H9 (cell line): ENCODE results near the gene RILPL1. TPM values are rescaled to one million over a fixed set of nuclear protein-coding genes. Genes with fewer than 3 reads are reported as not detected.

ENCODE experiments used
- DNase-seq: peaks from one replicate; pipeline ENCODE4 v3.0.0-alpha.2; 2017
- H2AFZ ChIP-seq: one replicate; pipeline ENCODE4 v1.6.1; 2013; ENCODE audit warnings: mild to moderate bottlenecking, low read length, control low read depth, moderate library complexity
- H2AK5ac ChIP-seq: 2 replicates; pipeline ENCODE4 v1.6.1; 2013; ENCODE audit warnings: low read length, control low read depth, mixed read lengths; ENCODE audit not compliant: insufficient read length
- H2BK120ac ChIP-seq: one replicate; pipeline ENCODE4 v1.6.1; 2013; ENCODE audit warnings: low read depth, mild to moderate bottlenecking, low read length, control low read depth, inconsistent platforms; ENCODE audit not compliant: poor library complexity, severe bottlenecking
- H2BK12ac ChIP-seq: 2 replicates; pipeline ENCODE4 v1.6.1; 2013; ENCODE audit warnings: low read length, control low read depth, mixed read lengths, low read depth; ENCODE audit not compliant: insufficient read length
- H2BK15ac ChIP-seq: 2 replicates; pipeline ENCODE4 v1.6.1; 2013; ENCODE audit warnings: low read depth, low read length, control low read depth
- H2BK20ac ChIP-seq: one replicate; pipeline ENCODE4 v1.6.1; 2013; ENCODE audit warnings: low read depth, mild to moderate bottlenecking, low read length, control low read depth, inconsistent platforms; ENCODE audit not compliant: poor library complexity, severe bottlenecking
- H2BK5ac ChIP-seq: 2 replicates; pipeline ENCODE4 v1.6.1; 2013; ENCODE audit warnings: low read length, control low read depth, mixed read lengths; ENCODE audit not compliant: insufficient read length
- H3K14ac ChIP-seq: 2 replicates; pipeline ENCODE4 v1.6.1; 2013; ENCODE audit warnings: low read length, control low read depth; ENCODE audit not compliant: insufficient read depth
- H3K18ac ChIP-seq: 2 replicates; pipeline ENCODE4 v1.6.1; 2013; ENCODE audit warnings: low read depth, mild to moderate bottlenecking, mixed read lengths, low read length, control low read depth; ENCODE audit not compliant: insufficient read length
- H3K23ac ChIP-seq: 2 replicates; pipeline ENCODE4 v1.6.1; 2013; ENCODE audit warnings: low read length, control low read depth, mixed read lengths, low read depth; ENCODE audit not compliant: insufficient read length
- H3K23me2 ChIP-seq: 2 replicates; pipeline ENCODE4 v1.6.1; 2013; ENCODE audit warnings: low read depth, mild to moderate bottlenecking, mixed read lengths, low read length, control low read depth; ENCODE audit not compliant: insufficient read length, poor library complexity, severe bottlenecking
- H3K27ac ChIP-seq: 2 replicates; pipeline ENCODE4 v1.5.1; 2013; ENCODE audit warnings: low read length, control low read depth, mixed read lengths, low read depth; ENCODE audit not compliant: insufficient read length
- H3K27me3 ChIP-seq: 2 replicates; pipeline ENCODE4 v1.6.1; 2013; ENCODE audit warnings: low read length, control low read depth, inconsistent platforms; ENCODE audit not compliant: insufficient read depth
- H3K4ac ChIP-seq: 2 replicates; pipeline ENCODE4 v1.6.1; 2013; ENCODE audit warnings: low read depth, mild to moderate bottlenecking, control low read depth, inconsistent platforms, low read length, moderate library complexity
- H3K4me1 ChIP-seq: 2 replicates; pipeline ENCODE4 v1.6.1; 2013; ENCODE audit warnings: low read length, control low read depth, inconsistent platforms; ENCODE audit not compliant: insufficient read depth
- H3K4me2 ChIP-seq: 2 replicates; pipeline ENCODE4 v1.6.1; 2013; ENCODE audit warnings: low read length, control low read depth, mixed read lengths; ENCODE audit not compliant: insufficient read length, insufficient read depth
- H3K56ac ChIP-seq: 2 replicates; pipeline ENCODE4 v1.6.1; 2013; ENCODE audit warnings: low read depth, mild to moderate bottlenecking, mixed read lengths, low read length, control low read depth; ENCODE audit not compliant: insufficient read length
- H3K79me1 ChIP-seq: 2 replicates; pipeline ENCODE4 v1.6.1; 2013; ENCODE audit warnings: low read depth, mild to moderate bottlenecking, moderate library complexity, low read length, control low read depth, inconsistent platforms; ENCODE audit not compliant: insufficient read depth, poor library complexity, severe bottlenecking
- H3K79me2 ChIP-seq: 2 replicates; pipeline ENCODE4 v1.6.1; 2013; ENCODE audit warnings: low read length, control low read depth, inconsistent platforms; ENCODE audit not compliant: insufficient read depth
- H3K9ac ChIP-seq: 2 replicates; pipeline ENCODE4 v1.6.1; 2013; ENCODE audit warnings: low read length, control low read depth, mixed read lengths; ENCODE audit not compliant: insufficient read length; ENCODE audit errors: extremely low read depth
- H3K9me3 ChIP-seq: one replicate; pipeline ENCODE4 v1.6.1; 2013; ENCODE audit warnings: low read depth, low read length, inconsistent platforms; ENCODE audit not compliant: control insufficient read depth
- H3T11ph ChIP-seq: one replicate; pipeline ENCODE4 v1.6.1; 2013; ENCODE audit warnings: mild to moderate bottlenecking, low read length, control low read depth, inconsistent platforms
- H4K20me1 ChIP-seq: one replicate; pipeline ENCODE4 v1.6.1; 2013; ENCODE audit not compliant: control insufficient read depth, insufficient read length, insufficient read depth
- H4K5ac ChIP-seq: 2 replicates; pipeline ENCODE4 v1.6.1; 2013; ENCODE audit warnings: low read depth, mild to moderate bottlenecking, mixed read lengths, low read length, control low read depth; ENCODE audit not compliant: insufficient read length
- H4K8ac ChIP-seq: replicated peaks from 2 replicates; pipeline ENCODE4 v1.6.1; 2013; ENCODE audit warnings: low read length, control low read depth, mixed read lengths, low read depth; ENCODE audit not compliant: insufficient read length
- H4K91ac ChIP-seq: 2 replicates; pipeline ENCODE4 v1.6.1; 2013; ENCODE audit warnings: low read depth, mild to moderate bottlenecking, moderate library complexity, mixed read lengths, low read length, control low read depth; ENCODE audit not compliant: insufficient read length
- H3K27ac Mint-ChIP-seq, 3 experiments: 2 replicates in 2 of 3; 3 replicates in 1 of 3; pipeline ENCODE4 v1.8.0; 2020 to 2021; ENCODE audit warnings: mixed read lengths in 3 of 3, mild to moderate bottlenecking in 1 of 3, moderate library complexity in 1 of 3
- H3K27me3 Mint-ChIP-seq: 2 replicates; pipeline ENCODE4 v1.8.0; 2021; ENCODE audit warnings: low read depth, mild to moderate bottlenecking, moderate library complexity, mixed read lengths
- H3K36me3 Mint-ChIP-seq, 3 experiments: 2 replicates in 2 of 3; 3 replicates in 1 of 3; pipeline ENCODE4 v1.8.0; 2020 to 2021; ENCODE audit warnings: low read depth in 3 of 3, mixed read lengths in 3 of 3; ENCODE audit not compliant: insufficient read depth in 1 of 3
- H3K4me1 Mint-ChIP-seq, 2 experiments: 2 replicates each; pipeline ENCODE4 v1.8.0; 2020; ENCODE audit warnings: mixed read lengths in 2 of 2
- H3K4me3 Mint-ChIP-seq, 2 experiments: 2 replicates in 1 of 2; 3 replicates in 1 of 2; pipeline ENCODE4 v1.8.0; 2020 to 2021; ENCODE audit warnings: mild to moderate bottlenecking in 2 of 2, mixed read lengths in 2 of 2, moderate library complexity in 1 of 2
- H3K9me3 Mint-ChIP-seq, 2 experiments: 2 replicates in 1 of 2; 3 replicates in 1 of 2; pipeline ENCODE4 v1.8.0; 2020; ENCODE audit warnings: mild to moderate bottlenecking in 2 of 2, mixed read lengths in 2 of 2, moderate library complexity in 1 of 2
- WGBS: extraction: QIAGEN DNeasy Blood & Tissue Kit; methylation state at CpG from one replicate; pipeline ENCODE4 v1.1.7; 2013; ENCODE audit warnings: missing lambda C conversion rate, low lambda C conversion rate, mixed read lengths; ENCODE audit not compliant: insufficient read length; ENCODE audit errors: extremely low coverage; 5-methylcytosine and 5-hydroxymethylcytosine counted together
- total RNA-seq: library from RNA; stranded (reverse); gene quantifications from 2 replicates; pipeline ENCODE4 v1.2.1, GENCODE V29; 2021
- TF ChIP-seq, protein P1 (sequence below): fragments of 200-600 bp; sonication (generic); conservative IDR thresholded peaks from 3 replicates; pipeline ENCODE4 v1.8.0; 2021; ENCODE audit warnings: antibody characterized with exemption, mild to moderate bottlenecking

The RILPL1 gene
- total RNA-seq, 1 experiment from 2014 or later, result 8.1 TPM

DNA sequence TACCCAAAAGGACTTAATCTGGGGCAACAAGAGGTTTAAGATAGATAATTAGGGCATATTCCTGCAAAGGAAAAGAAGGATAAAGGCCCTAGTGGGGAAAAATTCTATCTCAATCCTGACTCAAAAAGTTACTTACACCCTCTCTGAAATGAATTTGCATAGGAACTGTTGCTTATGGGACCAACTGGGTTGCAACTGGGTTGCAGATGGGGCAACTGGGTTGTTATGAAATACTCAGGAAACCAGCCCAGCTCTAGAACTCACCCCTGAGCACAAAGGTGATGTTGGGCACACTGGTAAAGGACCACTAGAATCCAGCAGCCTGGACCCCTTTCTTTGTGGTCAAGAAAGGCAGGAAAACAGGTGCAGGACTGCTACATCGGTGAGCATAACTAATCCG lies 17.2 kb upstream of the RILPL1 start:
- H3T11ph ChIP-seq, result no peak overlapping the region
- H2BK12ac ChIP-seq, result no peak overlapping the region
- no peak overlapping the region for H3K14ac ChIP-seq
- H3K27ac ChIP-seq, result no peak overlapping the region
- H3K36me3 Mint-ChIP-seq, result no peaks in the 10 kb centered on the region; a peak in 1 of 7 replicates
- no peaks in the 10 kb centered on the region for H3K23me2 ChIP-seq
- no peaks in the 10 kb centered on the region for H3K79me2 ChIP-seq
- H4K5ac ChIP-seq, result no peak overlapping the region
- H3K23ac ChIP-seq, result no peak overlapping the region
- no peaks in the 10 kb centered on the region for H3K27me3 ChIP-seq
- H2BK5ac ChIP-seq, result no peak overlapping the region
- H4K8ac ChIP-seq, result no peak overlapping the region
- H3K9ac ChIP-seq, result no peak overlapping the region
- H3K4me1 ChIP-seq, result no peaks in the 10 kb centered on the region
- H4K20me1 ChIP-seq, result no peaks in the 10 kb centered on the region
- no peak overlapping the region for H3K56ac ChIP-seq
- no peak overlapping the region for H3K18ac ChIP-seq
- H3K79me1 ChIP-seq, result no peaks in the 10 kb centered on the region
- no peaks in the 10 kb centered on the region for H3K9me3 ChIP-seq
- H3K27ac Mint-ChIP-seq, result no peak overlapping the region
- peaks cover 6 to 7% of the 10 kb centered on the region in 2 experiments; a peak in 4 of 5 replicates for H3K9me3 Mint-ChIP-seq
- H3K4me1 Mint-ChIP-seq, result peaks cover 6% of the 10 kb centered on the region in 2 experiments; a peak in 3 of 4 replicates
- WGBS, result no CpG with 5 or more reads among the region's 2 CpGs
- no peak overlapping the region for H2BK120ac ChIP-seq
- TF ChIP-seq, protein P1, sequence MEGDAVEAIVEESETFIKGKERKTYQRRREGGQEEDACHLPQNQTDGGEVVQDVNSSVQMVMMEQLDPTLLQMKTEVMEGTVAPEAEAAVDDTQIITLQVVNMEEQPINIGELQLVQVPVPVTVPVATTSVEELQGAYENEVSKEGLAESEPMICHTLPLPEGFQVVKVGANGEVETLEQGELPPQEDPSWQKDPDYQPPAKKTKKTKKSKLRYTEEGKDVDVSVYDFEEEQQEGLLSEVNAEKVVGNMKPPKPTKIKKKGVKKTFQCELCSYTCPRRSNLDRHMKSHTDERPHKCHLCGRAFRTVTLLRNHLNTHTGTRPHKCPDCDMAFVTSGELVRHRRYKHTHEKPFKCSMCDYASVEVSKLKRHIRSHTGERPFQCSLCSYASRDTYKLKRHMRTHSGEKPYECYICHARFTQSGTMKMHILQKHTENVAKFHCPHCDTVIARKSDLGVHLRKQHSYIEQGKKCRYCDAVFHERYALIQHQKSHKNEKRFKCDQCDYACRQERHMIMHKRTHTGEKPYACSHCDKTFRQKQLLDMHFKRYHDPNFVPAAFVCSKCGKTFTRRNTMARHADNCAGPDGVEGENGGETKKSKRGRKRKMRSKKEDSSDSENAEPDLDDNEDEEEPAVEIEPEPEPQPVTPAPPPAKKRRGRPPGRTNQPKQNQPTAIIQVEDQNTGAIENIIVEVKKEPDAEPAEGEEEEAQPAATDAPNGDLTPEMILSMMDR, result no peak
- H2AK5ac ChIP-seq, result no peak overlapping the region
- no peak overlapping the region for H2BK20ac ChIP-seq
- H3K27me3 Mint-ChIP-seq, result peaks cover 26% of the 10 kb centered on the region
- no peak overlapping the region for H3K4ac ChIP-seq
- DNase-seq, result no peak
- no peak overlapping the region for H3K4me2 ChIP-seq
- no peak overlapping the region for H2AFZ ChIP-seq
- no peak overlapping the region for H4K91ac ChIP-seq
- no peak overlapping the region for H3K4me3 Mint-ChIP-seq
- H2BK15ac ChIP-seq, result no peak overlapping the region
